GM21529 (cell line): Measurements from ENCODE around the gene KIF6.
"Not testable (repeated sequence)": the region's sequence is repeated elsewhere in the genome, so short reads cannot be mapped to it uniquely, and the experiment has no call there.

Experiments used
- ATAC-seq: cut with Tn5 transposase; IDR thresholded peaks from one replicate; pipeline ENCODE4 v1.9.1; 2021; ENCODE audit not compliant: unreplicated experiment

Gene KIF6

DNA sequence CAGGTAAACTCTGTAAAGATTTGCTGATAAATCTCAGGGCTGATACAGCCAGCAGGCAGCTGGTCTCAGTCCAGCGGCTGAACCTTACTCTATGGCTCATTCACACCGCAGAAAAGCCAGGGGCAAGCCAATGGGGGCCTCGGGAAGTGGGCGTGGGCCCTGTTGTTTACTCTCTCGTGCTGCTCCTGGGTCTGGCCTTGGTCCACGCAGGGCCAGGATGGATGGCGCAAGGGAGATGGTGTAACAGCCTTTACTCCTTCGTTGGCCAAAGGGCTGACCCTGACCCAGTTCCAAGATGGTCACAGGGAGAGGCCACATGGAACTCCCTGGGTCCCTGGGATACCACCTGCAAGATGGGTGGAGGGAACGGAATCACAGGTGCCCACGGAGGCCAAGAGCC, 427.1 kb downstream of the KIF6 start:
- ATAC-seq, result no peak

- no peak for ATAC-seq
Measured at GRCh38 chr6:39296745-39297640, 428.2 kb downstream of the KIF6 start.

GRCh38 chr6:39295611-39296011, 429.6 kb downstream of the KIF6 start:
- no peak for ATAC-seq

DNA sequence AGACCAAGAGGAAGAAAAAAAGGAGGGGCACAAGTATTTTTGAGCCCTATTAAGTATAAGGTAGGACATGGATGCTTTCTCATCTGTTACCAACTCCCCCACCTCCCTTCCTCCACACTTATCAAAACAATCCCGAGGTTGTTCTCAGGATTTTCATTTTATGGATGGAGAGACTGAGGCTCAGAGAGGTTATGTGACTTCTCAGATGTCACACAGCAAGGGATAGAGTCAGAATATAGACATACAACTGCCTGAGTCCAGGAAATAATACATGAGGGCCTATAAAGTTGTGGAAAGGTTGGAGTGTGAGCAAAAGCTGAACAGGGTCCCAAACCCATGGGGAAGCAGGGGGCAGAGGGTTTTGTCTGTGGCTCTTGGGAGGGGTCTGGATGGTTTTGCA, 430.3 kb downstream of the KIF6 start:
- no peak for ATAC-seq

- ATAC-seq, result no peak
Measured at GRCh38 chr6:39294133-39294532, 431.1 kb downstream of the KIF6 start.

GRCh38 chr6:39292637-39293036, 432.6 kb downstream of the KIF6 start:
- no peak for ATAC-seq

DNA sequence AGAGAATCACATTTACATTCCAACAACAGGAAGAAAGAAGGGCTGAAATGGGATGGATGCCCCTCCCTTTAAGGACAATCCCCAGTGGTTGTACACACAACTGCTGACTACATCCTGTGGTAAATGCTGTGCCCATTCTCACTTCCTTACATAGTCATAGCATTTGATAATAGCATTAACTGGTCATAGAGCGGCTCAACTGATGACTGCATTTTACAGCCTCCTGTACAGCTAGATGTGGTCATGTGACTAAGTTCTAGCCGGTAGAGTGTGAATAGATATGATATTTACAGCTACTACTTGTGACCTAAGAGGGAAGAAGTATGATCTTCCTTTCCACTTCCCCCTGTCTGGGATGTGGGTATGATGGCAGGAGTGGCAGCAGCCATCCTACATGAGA, 435.7 kb downstream of the KIF6 start:
- ATAC-seq, result no peak

DNA sequence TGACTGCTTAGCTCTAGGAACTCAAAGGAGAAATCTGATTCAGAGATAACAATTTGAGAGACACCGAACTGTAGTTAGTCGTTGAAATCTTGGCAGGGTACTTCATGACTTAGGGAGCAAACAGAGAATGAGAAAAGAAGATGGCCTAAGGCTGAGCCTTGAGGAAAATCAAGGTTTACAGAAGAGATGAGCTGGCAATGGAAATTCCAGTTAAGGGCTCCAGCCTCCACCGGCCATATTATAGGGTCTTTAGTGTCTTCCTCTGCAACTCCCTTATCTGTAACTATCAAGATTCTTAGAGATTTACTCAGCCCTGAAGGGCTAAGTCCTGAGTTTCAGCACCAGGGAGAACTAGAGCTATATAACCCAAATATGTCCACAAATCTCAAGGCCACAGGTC, 437.6 kb downstream of the KIF6 start:
- no peak for ATAC-seq

GRCh38 chr6:39286596-39286995, 438.6 kb downstream of the KIF6 start:
- ATAC-seq, result not testable (repeated sequence)

- no peak for ATAC-seq
Measured at GRCh38 chr6:39282774-39283173, 442.4 kb downstream of the KIF6 start.

- no peak for ATAC-seq
Measured at GRCh38 chr6:39281312-39281980, 443.8 kb downstream of the KIF6 start.

DNA sequence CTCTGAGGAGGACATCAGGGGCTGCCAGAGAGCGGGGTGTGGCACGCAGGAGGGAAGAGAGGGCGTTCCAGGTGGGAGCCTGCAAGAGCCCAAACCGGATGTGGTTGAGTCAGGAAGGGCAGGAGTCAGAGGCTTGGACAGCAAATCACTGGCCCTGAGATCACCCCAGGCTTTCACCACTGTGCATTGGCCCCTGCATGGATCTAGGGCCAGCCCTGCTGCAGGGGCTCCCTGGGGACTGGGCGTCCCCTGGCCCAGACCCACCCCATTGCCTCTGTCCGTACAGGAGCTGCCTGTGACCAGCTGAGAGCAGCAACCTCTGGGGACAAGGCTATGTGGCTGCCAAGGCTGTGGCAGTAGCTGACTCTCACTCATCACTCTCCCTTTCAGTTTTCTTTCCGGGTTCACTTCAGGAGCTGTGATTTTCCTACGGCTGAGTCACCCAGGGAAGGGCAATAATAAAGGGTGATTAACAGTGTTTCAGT, 444.9 kb downstream of the KIF6 start:
- ATAC-seq, result no peak
